ENCODE data around the gene PLXNA4. TPM values are rescaled to one million over a fixed set of nuclear protein-coding genes. Genes with fewer than 3 reads are reported as not detected.

Gene PLXNA4
- total and polyA plus RNA-seq, 2 experiments from 2014 or later = 0.32 TPM; not detected in 1

GRCh38 chr7:132102942-132103341, 473.3 kb downstream of the PLXNA4 start:
- Histone ChIP-seq H3K79me2 (ENCODE audit: insufficient read depth) (no peaks in the 10 kb centered on the region), H3K27me3 (replicated peaks; ENCODE audit: insufficient read depth) (peaks cover 10% of the 10 kb centered on the region), H4K20me1 (ENCODE audit: insufficient read depth) (no peaks in the 10 kb centered on the region), H3F3A (ENCODE audit: insufficient read depth) (no peaks in the 10 kb centered on the region), H3K9me3 (ENCODE audit: low read depth) (no peaks in the 10 kb centered on the region), H3K36me3 (ENCODE audit: low read depth) (no peaks in the 10 kb centered on the region), H3K4me1 (ENCODE audit: insufficient read depth) (no peaks in the 10 kb centered on the region), H3K4me3 (no peak overlapping the region), H2AFZ (no peak overlapping the region), H3K9me2 (ENCODE audit: insufficient read depth) (no peaks in the 10 kb centered on the region), H3K9ac (no peak overlapping the region), H3K4me2 (ENCODE audit: unreplicated experiment) (no peak overlapping the region), H3K27ac (no peak overlapping the region)
- in situ Hi-C loops (cut with MboI) = no loop called here
- 64 to 69% methylated on average over 10 of the region's 10 CpGs for WGBS, 2 experiments (ENCODE audit: low coverage in 1 of 2, low lambda C conversion rate in 2 of 2, missing lambda C conversion rate in 2 of 2)
- no peak for DNase-seq
- no peak for TF ChIP-seq EZH2phosphoT487 (IDR thresholded peaks at IDR 0.05; ENCODE audit: insufficient read depth, low read depth)
- TF ChIP-seq EZH2 (IDR thresholded peaks at IDR 0.05; ENCODE audit: insufficient read depth, poor library complexity, severe bottlenecking) = no peak

- no peaks in the 10 kb centered on the region for H4K20me1 ChIP-seq (ENCODE audit: insufficient read depth)
These were observed 473.9 kb downstream of the PLXNA4 start for GRCh38 chr7:132102391-132102790.

DNA sequence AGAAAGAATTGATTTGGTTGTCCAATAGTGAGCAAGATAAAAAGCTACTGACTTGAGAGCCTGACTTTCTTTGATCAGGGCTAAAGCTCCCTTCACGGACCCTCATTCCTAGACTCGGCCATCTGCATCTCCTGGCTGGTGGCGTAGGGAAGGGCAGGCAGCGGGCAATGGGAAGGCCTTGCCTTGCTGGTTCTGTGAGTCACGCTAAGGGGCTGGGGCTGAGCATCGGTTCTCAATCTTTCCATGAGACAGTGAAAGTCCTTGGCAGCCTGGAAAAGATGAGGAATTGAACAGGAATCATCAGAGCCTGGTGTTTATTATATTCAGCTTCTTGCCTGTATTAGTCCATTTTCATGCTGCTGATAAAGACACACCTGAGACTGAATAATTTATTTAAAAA, 475.3 kb downstream of the PLXNA4 start:
- H2AFZ ChIP-seq = no peak overlapping the region
- H3K4me2 ChIP-seq (ENCODE audit: unreplicated experiment) = no peak overlapping the region
- no peak overlapping the region for H3K9ac ChIP-seq
- no peak overlapping the region for H3K27ac ChIP-seq
- 62 to 66% methylated on average over 6 of the region's 6 CpGs for WGBS, 2 experiments (ENCODE audit: low coverage in 1 of 2, low lambda C conversion rate in 2 of 2, missing lambda C conversion rate in 2 of 2)
- H3K27me3 ChIP-seq (replicated peaks; ENCODE audit: insufficient read depth) = peaks cover 10% of the 10 kb centered on the region
- no peaks in the 10 kb centered on the region for H3K79me2 ChIP-seq (ENCODE audit: insufficient read depth)
- peak; percentile 30 for DNase-seq
- H3F3A ChIP-seq (ENCODE audit: insufficient read depth) = no peaks in the 10 kb centered on the region
- no peak overlapping the region for H3K4me3 ChIP-seq
- no peaks in the 10 kb centered on the region for H3K36me3 ChIP-seq (ENCODE audit: low read depth)
- in situ Hi-C loops (cut with MboI) = no loop called here
- no peak for TF ChIP-seq EZH2phosphoT487 (IDR thresholded peaks at IDR 0.05; ENCODE audit: insufficient read depth, low read depth)
- TF ChIP-seq EZH2 (IDR thresholded peaks at IDR 0.05; ENCODE audit: insufficient read depth, poor library complexity, severe bottlenecking) = no peak
- H3K9me2 ChIP-seq (ENCODE audit: insufficient read depth) = no peaks in the 10 kb centered on the region
- H3K9me3 ChIP-seq (ENCODE audit: low read depth) = no peaks in the 10 kb centered on the region
- no peaks in the 10 kb centered on the region for H4K20me1 ChIP-seq (ENCODE audit: insufficient read depth)
- no peaks in the 10 kb centered on the region for H3K4me1 ChIP-seq (ENCODE audit: insufficient read depth)

More at GRCh38 chr7:132102391-132102790, 473.9 kb downstream of the PLXNA4 start:
- WGBS, 2 experiments (ENCODE audit: low coverage in 1 of 2, low lambda C conversion rate in 2 of 2, missing lambda C conversion rate in 2 of 2) = 44 to 65% methylated on average over 5 to 10 of the region's 10 CpGs
- Histone ChIP-seq H3F3A (ENCODE audit: insufficient read depth) (no peaks in the 10 kb centered on the region), H2AFZ (no peak overlapping the region), H3K9me3 (ENCODE audit: low read depth) (no peaks in the 10 kb centered on the region), H3K4me3 (no peak overlapping the region), H3K36me3 (ENCODE audit: low read depth) (no peaks in the 10 kb centered on the region), H3K9ac (no peak overlapping the region), H3K79me2 (ENCODE audit: insufficient read depth) (no peaks in the 10 kb centered on the region), H3K9me2 (ENCODE audit: insufficient read depth) (no peaks in the 10 kb centered on the region), H3K27me3 (replicated peaks; ENCODE audit: insufficient read depth) (peaks cover 10% of the 10 kb centered on the region), H3K27ac (no peak overlapping the region), H3K4me2 (ENCODE audit: unreplicated experiment) (no peak overlapping the region), H3K4me1 (ENCODE audit: insufficient read depth) (no peaks in the 10 kb centered on the region)
- DNase-seq = no peak
- no peak for TF ChIP-seq EZH2 (IDR thresholded peaks at IDR 0.05; ENCODE audit: insufficient read depth, poor library complexity, severe bottlenecking)
- TF ChIP-seq EZH2phosphoT487 (IDR thresholded peaks at IDR 0.05; ENCODE audit: insufficient read depth, low read depth) = no peak
- in situ Hi-C loops (cut with MboI) = no loop called here

DNA sequence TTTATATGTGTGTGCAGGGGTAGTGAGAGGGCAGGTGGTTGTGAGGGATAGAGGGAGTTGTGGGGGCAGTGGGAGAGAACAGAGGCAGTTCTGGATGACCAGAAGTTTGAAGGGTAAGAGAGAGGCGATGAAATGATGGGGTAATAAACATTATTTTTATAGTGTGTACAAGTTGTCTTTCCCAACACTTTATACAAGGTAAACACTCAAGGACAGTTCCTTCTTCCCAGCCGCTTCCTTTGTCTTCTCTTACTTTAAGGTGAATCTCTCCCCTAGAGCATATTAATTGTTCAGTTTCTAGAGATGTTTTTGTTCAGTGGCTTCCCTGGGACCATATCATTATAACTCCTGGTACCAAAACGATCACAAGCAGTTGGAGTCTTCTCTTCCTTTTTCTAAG, 475.8 kb downstream of the PLXNA4 start:
- TF ChIP-seq EZH2phosphoT487 (IDR thresholded peaks at IDR 0.05; ENCODE audit: insufficient read depth, low read depth) (no peak), EZH2 (IDR thresholded peaks at IDR 0.05; ENCODE audit: insufficient read depth, poor library complexity, severe bottlenecking) (no peak)
- Histone ChIP-seq H3K79me2 (ENCODE audit: insufficient read depth) (no peaks in the 10 kb centered on the region), H3K27ac (no peak overlapping the region), H3K4me2 (ENCODE audit: unreplicated experiment) (no peak overlapping the region), H3K36me3 (ENCODE audit: low read depth) (no peaks in the 10 kb centered on the region), H3K27me3 (replicated peaks; ENCODE audit: insufficient read depth) (peaks cover 12% of the 10 kb centered on the region), H3K4me3 (no peak overlapping the region), H3K9ac (no peak overlapping the region), H3K9me3 (ENCODE audit: low read depth) (no peaks in the 10 kb centered on the region), H3F3A (ENCODE audit: insufficient read depth) (no peaks in the 10 kb centered on the region), H4K20me1 (ENCODE audit: insufficient read depth) (no peaks in the 10 kb centered on the region), H2AFZ (no peak overlapping the region), H3K4me1 (ENCODE audit: insufficient read depth) (no peaks in the 10 kb centered on the region), H3K9me2 (ENCODE audit: insufficient read depth) (no peaks in the 10 kb centered on the region)
- in situ Hi-C loops (cut with MboI) = no loop called here
- DNase-seq = no peak
- 65 to 74% methylated on average over 3 of the region's 3 CpGs for WGBS, 2 experiments (ENCODE audit: low coverage in 1 of 2, low lambda C conversion rate in 2 of 2, missing lambda C conversion rate in 2 of 2)

- H3K79me2 ChIP-seq (ENCODE audit: insufficient read depth) = no peaks in the 10 kb centered on the region
- no peak overlapping the region for H3K9ac ChIP-seq
- H3K9me2 ChIP-seq (ENCODE audit: insufficient read depth) = no peaks in the 10 kb centered on the region
- H2AFZ ChIP-seq = no peak overlapping the region
- no peak overlapping the region for H3K4me3 ChIP-seq
- no peaks in the 10 kb centered on the region for H3K36me3 ChIP-seq (ENCODE audit: low read depth)
- no peaks in the 10 kb centered on the region for H3F3A ChIP-seq (ENCODE audit: insufficient read depth)
- DNase-seq = no peak
- no peaks in the 10 kb centered on the region for H3K4me1 ChIP-seq (ENCODE audit: insufficient read depth)
- TF ChIP-seq EZH2phosphoT487 (IDR thresholded peaks at IDR 0.05; ENCODE audit: insufficient read depth, low read depth) = no peak
- TF ChIP-seq EZH2 (IDR thresholded peaks at IDR 0.05; ENCODE audit: insufficient read depth, poor library complexity, severe bottlenecking) = no peak
- H4K20me1 ChIP-seq (ENCODE audit: insufficient read depth) = no peaks in the 10 kb centered on the region
- in situ Hi-C loops (cut with MboI) = no loop called here
- H3K9me3 ChIP-seq (ENCODE audit: low read depth) = no peaks in the 10 kb centered on the region
- H3K27ac ChIP-seq = no peak overlapping the region
- 52 to 68% methylated on average over 2 of the region's 2 CpGs for WGBS, 2 experiments (ENCODE audit: low coverage in 1 of 2, low lambda C conversion rate in 2 of 2, missing lambda C conversion rate in 2 of 2)
- peaks cover 17% of the 10 kb centered on the region for H3K27me3 ChIP-seq (replicated peaks; ENCODE audit: insufficient read depth)
- no peak overlapping the region for H3K4me2 ChIP-seq (ENCODE audit: unreplicated experiment)
These were observed 477.1 kb downstream of the PLXNA4 start for GRCh38 chr7:132099163-132099562.

All from GM23248 (cell line).